Liver (tissue), 9 donors: ENCODE results near the gene ADAM8. TPM values are rescaled to one million over a fixed set of nuclear protein-coding genes. Genes with fewer than 3 reads are reported as not detected.

Experiments
- DNase-seq: peaks from one replicate; pipeline ENCODE4 v3.0.0-alpha.2; 2017; ENCODE audit warnings: low spot score
- H3K27ac ChIP-seq, 2 donors: one replicate each; pipeline ENCODE4 v1.7.0; 2013; ENCODE audit warnings: inconsistent platforms in 2 of 2, low read length in 2 of 2, control low read depth in 1 of 2, low read depth in 1 of 2, mild to moderate bottlenecking in 1 of 2
- H3K27me3 ChIP-seq, 4 donors: one replicate each; pipeline versions ENCODE4 v1.6.1 to v1.7.0; 2013; ENCODE audit warnings: low read length in 3 of 4, inconsistent platforms in 1 of 4, mild to moderate bottlenecking in 1 of 4, moderate library complexity in 1 of 4; ENCODE audit not compliant: control insufficient read depth in 4 of 4, insufficient read depth in 4 of 4
- H3K36me3 ChIP-seq, 4 donors: one replicate each; pipeline versions ENCODE4 v1.6.1 to v1.7.0; 2013; ENCODE audit warnings: low read length in 3 of 4, mild to moderate bottlenecking in 3 of 4, low read depth in 1 of 4, moderate library complexity in 1 of 4; ENCODE audit not compliant: control insufficient read depth in 4 of 4, insufficient read depth in 3 of 4
- H3K4me1 ChIP-seq, 4 donors: one replicate each; pipeline versions ENCODE4 v1.6.1 to v1.7.0; 2013; ENCODE audit warnings: low read length in 3 of 4, mild to moderate bottlenecking in 3 of 4, moderate library complexity in 1 of 4; ENCODE audit not compliant: control insufficient read depth in 4 of 4, insufficient read depth in 4 of 4
- H3K4me3 ChIP-seq, 3 donors: one replicate each; pipeline versions ENCODE4 v1.6.1 to v1.7.0; 2013; ENCODE audit warnings: low read length in 3 of 3, control low read depth in 1 of 3, low read depth in 1 of 3, mild to moderate bottlenecking in 1 of 3
- H3K9ac ChIP-seq, 2 donors: one replicate each; pipeline ENCODE4 v1.7.0; 2013; ENCODE audit warnings: low read length in 2 of 2, mild to moderate bottlenecking in 2 of 2, moderate library complexity in 2 of 2, control low read depth in 1 of 2, low read depth in 1 of 2
- H3K9me3 ChIP-seq, 4 donors: one replicate each; pipeline versions ENCODE4 v1.6.1 to v1.7.0; 2013; ENCODE audit warnings: low read length in 3 of 4; ENCODE audit not compliant: control insufficient read depth in 4 of 4
- EGR1 ChIP-seq, 2 donors: IDR thresholded peaks; 2 replicates each; pipeline ENCODE4 v1.6.1; 2016 to 2018; ENCODE audit warnings: antibody characterized with exemption in 2 of 2, low read depth in 2 of 2
- FOXA1 ChIP-seq: IDR thresholded peaks from 2 replicates; pipeline ENCODE4 v1.6.1; 2016; ENCODE audit warnings: antibody characterized with exemption
- FOXA2 ChIP-seq: IDR thresholded peaks from 2 replicates; pipeline ENCODE4 v1.6.1; 2016; ENCODE audit warnings: antibody characterized with exemption
- GABPA ChIP-seq, 2 donors: IDR thresholded peaks in 1 of 2; conservative IDR thresholded peaks in 1 of 2; 2 replicates each; pipeline ENCODE4 v1.6.1; 2016; ENCODE audit warnings: antibody characterized with exemption in 2 of 2, mild to moderate bottlenecking in 1 of 2, moderate library complexity in 1 of 2
- HNF4A ChIP-seq, 2 donors: conservative IDR thresholded peaks; 2 replicates each; pipeline ENCODE4 v1.6.1; 2016; ENCODE audit warnings: antibody characterized with exemption in 2 of 2, mild to moderate bottlenecking in 2 of 2
- HNF4G ChIP-seq: IDR thresholded peaks from 2 replicates; pipeline ENCODE4 v1.6.1; 2016; ENCODE audit warnings: antibody characterized with exemption
- JUND ChIP-seq, 2 donors: IDR thresholded peaks; 2 replicates each; pipeline ENCODE4 v1.6.1; 2016; ENCODE audit warnings: antibody characterized with exemption in 2 of 2
- NR2F2 ChIP-seq: IDR thresholded peaks from 2 replicates; pipeline ENCODE4 v1.6.1; 2016; ENCODE audit warnings: antibody characterized with exemption
- RAD21 ChIP-seq, 2 donors: IDR thresholded peaks; 2 replicates each; pipeline ENCODE4 v1.6.1; 2016; ENCODE audit warnings: antibody characterized with exemption in 2 of 2, mild to moderate bottlenecking in 2 of 2
- RXRA ChIP-seq, 2 donors: IDR thresholded peaks; 2 replicates each; pipeline ENCODE4 v1.6.1; 2017 to 2018; ENCODE audit warnings: antibody characterized with exemption in 2 of 2, mild to moderate bottlenecking in 1 of 2
- SP1 ChIP-seq: IDR thresholded peaks from 2 replicates; pipeline ENCODE4 v1.6.1; 2018; ENCODE audit warnings: antibody characterized with exemption, mild to moderate bottlenecking
- TAF1 ChIP-seq: conservative IDR thresholded peaks from 2 replicates; pipeline ENCODE4 v1.6.1; 2016; ENCODE audit warnings: antibody characterized with exemption, mild to moderate bottlenecking
- YY1 ChIP-seq: IDR thresholded peaks from 2 replicates; pipeline ENCODE4 v1.6.1; 2016; ENCODE audit warnings: antibody characterized with exemption, mild to moderate bottlenecking
- WGBS: extraction: QIAGEN DNeasy Blood & Tissue Kit; methylation state at CpG from one replicate; pipeline ENCODE4 v1.1.7; 2013; 5-methylcytosine and 5-hydroxymethylcytosine counted together
- polyA plus RNA-seq, 2 donors: library from polyadenylated mRNA; stranded (reverse) in 1 of 2; unstranded in 1 of 2; fragments of 200-250 nt in 1 of 2; fragments of >200 nt in 1 of 2; fragmentation: Nextera tagmentation in 1 of 2; extraction: Ambion mirVana in 1 of 2; gene quantifications; one replicate each; pipeline versions ENCODE4 v1.2.1 to v1.2.3, GENCODE V29; 2013 to 2015
- total RNA-seq, 2 donors: library from RNA; depleted of rRNA; stranded (reverse); fragments of >200 nt; gene quantifications; one replicate each; pipeline ENCODE4 v1.2.3, GENCODE V29; 2014
- TF ChIP-seq, protein P1 (sequence below): IDR thresholded peaks from 2 replicates; pipeline ENCODE4 v1.6.1; 2016; ENCODE audit warnings: antibody characterized with exemption
- TF ChIP-seq, protein P2 (sequence below): IDR thresholded peaks from 2 replicates; pipeline ENCODE4 v1.6.1; 2016; ENCODE audit warnings: antibody characterized with exemption, mild to moderate bottlenecking
- TF ChIP-seq, protein P3 (sequence below): fragments of 150-350 bp; IDR thresholded peaks from 2 replicates; pipeline ENCODE4 v1.5.1; 2017; ENCODE audit warnings: improper control_type of control experiment, low read depth, low read length; ENCODE audit not compliant: missing input control
- TF ChIP-seq, protein P4 (sequence below): IDR thresholded peaks from 2 replicates; pipeline ENCODE4 v1.6.1; 2016; ENCODE audit warnings: antibody characterized with exemption
- TF ChIP-seq, protein P5 (sequence below): IDR thresholded peaks from 2 replicates; pipeline ENCODE4 v1.6.1; 2016; ENCODE audit warnings: antibody characterized with exemption
- donor health status: healthy.
- donor health status: healthy.
- donor health status: healthy.
- donor health status: healthy.
- donor health status: healthy.

ADAM8 gene
- total and polyA plus RNA-seq, 4 donors = 1.3 to 6.9 (median 3.7) TPM

DNA sequence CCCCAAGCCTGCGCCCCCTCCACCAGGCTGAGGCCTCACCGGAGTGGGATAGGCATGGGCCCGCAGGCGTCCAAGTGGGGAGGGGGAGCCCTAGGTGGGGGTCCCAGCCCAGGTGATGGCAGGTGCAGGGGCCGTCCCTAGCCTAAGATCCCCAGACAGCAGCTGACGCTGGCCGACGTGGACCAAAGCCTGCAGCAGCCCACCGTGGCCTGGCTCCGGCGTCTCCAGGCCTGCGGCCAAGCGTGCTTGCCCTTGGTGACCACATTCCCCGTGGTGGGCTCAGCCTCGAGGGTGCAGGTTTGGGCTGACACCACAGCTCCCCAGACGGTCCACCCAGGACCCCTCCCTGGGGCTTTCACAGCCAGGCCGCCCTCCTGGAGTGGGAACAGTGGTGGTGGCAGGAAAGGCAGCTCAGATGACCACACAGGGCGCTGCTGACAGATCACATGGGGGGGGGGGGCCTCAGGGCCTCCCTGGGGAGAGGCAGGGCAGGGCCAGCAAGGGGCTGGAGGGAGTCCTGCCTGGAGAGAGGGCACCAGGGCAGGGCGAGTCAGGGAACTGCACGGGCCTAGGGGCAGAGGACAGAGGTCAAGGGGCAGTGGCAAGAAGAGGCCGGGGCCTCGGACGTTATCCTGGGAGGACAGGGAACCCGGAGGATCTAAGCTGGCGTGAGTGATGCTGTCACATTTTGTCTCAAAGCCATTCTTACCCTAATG, 767 bp upstream of the ADAM8 start:
- peak overlapping the region; percentile 64 to 84 for H3K27ac ChIP-seq
- H3K4me1 ChIP-seq = peaks cover 12 to 36% (median 27%) of the 10 kb centered on the region in 4 donors
- 76% methylated on average over 25 of the region's 25 CpGs for WGBS
- no peaks in the 10 kb centered on the region for H3K9me3 ChIP-seq
- no peak overlapping the region for H3K9ac ChIP-seq
- no peak for DNase-seq
- peaks cover 4 to 24% (median 8%) of the 10 kb centered on the region in 4 donors for H3K36me3 ChIP-seq
- TF ChIP-seq RAD21 (IDR thresholded peaks at IDR 0.05) = no peak
- TF ChIP-seq HNF4A (conservative IDR thresholded peaks at IDR 0.05) = no peak
- TF ChIP-seq HNF4G = no peak
- TF ChIP-seq, protein P1, sequence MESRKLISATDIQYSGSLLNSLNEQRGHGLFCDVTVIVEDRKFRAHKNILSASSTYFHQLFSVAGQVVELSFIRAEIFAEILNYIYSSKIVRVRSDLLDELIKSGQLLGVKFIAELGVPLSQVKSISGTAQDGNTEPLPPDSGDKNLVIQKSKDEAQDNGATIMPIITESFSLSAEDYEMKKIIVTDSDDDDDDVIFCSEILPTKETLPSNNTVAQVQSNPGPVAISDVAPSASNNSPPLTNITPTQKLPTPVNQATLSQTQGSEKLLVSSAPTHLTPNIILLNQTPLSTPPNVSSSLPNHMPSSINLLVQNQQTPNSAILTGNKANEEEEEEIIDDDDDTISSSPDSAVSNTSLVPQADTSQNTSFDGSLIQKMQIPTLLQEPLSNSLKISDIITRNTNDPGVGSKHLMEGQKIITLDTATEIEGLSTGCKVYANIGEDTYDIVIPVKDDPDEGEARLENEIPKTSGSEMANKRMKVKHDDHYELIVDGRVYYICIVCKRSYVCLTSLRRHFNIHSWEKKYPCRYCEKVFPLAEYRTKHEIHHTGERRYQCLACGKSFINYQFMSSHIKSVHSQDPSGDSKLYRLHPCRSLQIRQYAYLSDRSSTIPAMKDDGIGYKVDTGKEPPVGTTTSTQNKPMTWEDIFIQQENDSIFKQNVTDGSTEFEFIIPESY = no peak
- no peak for TF ChIP-seq RXRA (IDR thresholded peaks at IDR 0.05)
- TF ChIP-seq NR2F2 = no peak
- no peak for TF ChIP-seq TAF1
- no peak for TF ChIP-seq FOXA1
- no peak for TF ChIP-seq EGR1 (IDR thresholded peaks at IDR 0.05; ENCODE audit: low read depth in 2 of 2)
- TF ChIP-seq GABPA (IDR thresholded peaks at IDR 0.05 in 1 of 2, conservative IDR thresholded peaks at IDR 0.05 in 1 of 2) = no peak
- TF ChIP-seq FOXA2 = no peak
- TF ChIP-seq, protein P2, sequence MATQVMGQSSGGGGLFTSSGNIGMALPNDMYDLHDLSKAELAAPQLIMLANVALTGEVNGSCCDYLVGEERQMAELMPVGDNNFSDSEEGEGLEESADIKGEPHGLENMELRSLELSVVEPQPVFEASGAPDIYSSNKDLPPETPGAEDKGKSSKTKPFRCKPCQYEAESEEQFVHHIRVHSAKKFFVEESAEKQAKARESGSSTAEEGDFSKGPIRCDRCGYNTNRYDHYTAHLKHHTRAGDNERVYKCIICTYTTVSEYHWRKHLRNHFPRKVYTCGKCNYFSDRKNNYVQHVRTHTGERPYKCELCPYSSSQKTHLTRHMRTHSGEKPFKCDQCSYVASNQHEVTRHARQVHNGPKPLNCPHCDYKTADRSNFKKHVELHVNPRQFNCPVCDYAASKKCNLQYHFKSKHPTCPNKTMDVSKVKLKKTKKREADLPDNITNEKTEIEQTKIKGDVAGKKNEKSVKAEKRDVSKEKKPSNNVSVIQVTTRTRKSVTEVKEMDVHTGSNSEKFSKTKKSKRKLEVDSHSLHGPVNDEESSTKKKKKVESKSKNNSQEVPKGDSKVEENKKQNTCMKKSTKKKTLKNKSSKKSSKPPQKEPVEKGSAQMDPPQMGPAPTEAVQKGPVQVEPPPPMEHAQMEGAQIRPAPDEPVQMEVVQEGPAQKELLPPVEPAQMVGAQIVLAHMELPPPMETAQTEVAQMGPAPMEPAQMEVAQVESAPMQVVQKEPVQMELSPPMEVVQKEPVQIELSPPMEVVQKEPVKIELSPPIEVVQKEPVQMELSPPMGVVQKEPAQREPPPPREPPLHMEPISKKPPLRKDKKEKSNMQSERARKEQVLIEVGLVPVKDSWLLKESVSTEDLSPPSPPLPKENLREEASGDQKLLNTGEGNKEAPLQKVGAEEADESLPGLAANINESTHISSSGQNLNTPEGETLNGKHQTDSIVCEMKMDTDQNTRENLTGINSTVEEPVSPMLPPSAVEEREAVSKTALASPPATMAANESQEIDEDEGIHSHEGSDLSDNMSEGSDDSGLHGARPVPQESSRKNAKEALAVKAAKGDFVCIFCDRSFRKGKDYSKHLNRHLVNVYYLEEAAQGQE = no peak
- no peak for TF ChIP-seq SP1
- TF ChIP-seq JUND (IDR thresholded peaks at IDR 0.05) = no peak
- no peak for TF ChIP-seq YY1
- TF ChIP-seq, protein P3, sequence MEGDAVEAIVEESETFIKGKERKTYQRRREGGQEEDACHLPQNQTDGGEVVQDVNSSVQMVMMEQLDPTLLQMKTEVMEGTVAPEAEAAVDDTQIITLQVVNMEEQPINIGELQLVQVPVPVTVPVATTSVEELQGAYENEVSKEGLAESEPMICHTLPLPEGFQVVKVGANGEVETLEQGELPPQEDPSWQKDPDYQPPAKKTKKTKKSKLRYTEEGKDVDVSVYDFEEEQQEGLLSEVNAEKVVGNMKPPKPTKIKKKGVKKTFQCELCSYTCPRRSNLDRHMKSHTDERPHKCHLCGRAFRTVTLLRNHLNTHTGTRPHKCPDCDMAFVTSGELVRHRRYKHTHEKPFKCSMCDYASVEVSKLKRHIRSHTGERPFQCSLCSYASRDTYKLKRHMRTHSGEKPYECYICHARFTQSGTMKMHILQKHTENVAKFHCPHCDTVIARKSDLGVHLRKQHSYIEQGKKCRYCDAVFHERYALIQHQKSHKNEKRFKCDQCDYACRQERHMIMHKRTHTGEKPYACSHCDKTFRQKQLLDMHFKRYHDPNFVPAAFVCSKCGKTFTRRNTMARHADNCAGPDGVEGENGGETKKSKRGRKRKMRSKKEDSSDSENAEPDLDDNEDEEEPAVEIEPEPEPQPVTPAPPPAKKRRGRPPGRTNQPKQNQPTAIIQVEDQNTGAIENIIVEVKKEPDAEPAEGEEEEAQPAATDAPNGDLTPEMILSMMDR = no peak
- TF ChIP-seq, protein P4, sequence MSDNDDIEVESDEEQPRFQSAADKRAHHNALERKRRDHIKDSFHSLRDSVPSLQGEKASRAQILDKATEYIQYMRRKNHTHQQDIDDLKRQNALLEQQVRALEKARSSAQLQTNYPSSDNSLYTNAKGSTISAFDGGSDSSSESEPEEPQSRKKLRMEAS = no peak
- TF ChIP-seq, protein P5, sequence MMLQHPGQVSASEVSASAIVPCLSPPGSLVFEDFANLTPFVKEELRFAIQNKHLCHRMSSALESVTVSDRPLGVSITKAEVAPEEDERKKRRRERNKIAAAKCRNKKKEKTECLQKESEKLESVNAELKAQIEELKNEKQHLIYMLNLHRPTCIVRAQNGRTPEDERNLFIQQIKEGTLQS = no peak
- no peaks in the 10 kb centered on the region for H3K27me3 ChIP-seq
- H3K4me3 ChIP-seq = no peak overlapping the region
